Stimulated activated CD4-positive, alpha-beta T cell treated with anti-CD3 and anti-CD28 coated beads, Interleukin-4, amount 100 ng/mL, for 4 hours (primary cell): ENCODE measurements around the gene TMEM231.
"Not testable (repeated sequence)": the region's sequence is repeated elsewhere in the genome, so short reads cannot be mapped to it uniquely, and the experiment has no call there.

Source experiments
- DNase-seq, 2 experiments: peaks; one replicate each; pipeline ENCODE4 v3.0.0-alpha.2; 2020

TMEM231 gene

DNA sequence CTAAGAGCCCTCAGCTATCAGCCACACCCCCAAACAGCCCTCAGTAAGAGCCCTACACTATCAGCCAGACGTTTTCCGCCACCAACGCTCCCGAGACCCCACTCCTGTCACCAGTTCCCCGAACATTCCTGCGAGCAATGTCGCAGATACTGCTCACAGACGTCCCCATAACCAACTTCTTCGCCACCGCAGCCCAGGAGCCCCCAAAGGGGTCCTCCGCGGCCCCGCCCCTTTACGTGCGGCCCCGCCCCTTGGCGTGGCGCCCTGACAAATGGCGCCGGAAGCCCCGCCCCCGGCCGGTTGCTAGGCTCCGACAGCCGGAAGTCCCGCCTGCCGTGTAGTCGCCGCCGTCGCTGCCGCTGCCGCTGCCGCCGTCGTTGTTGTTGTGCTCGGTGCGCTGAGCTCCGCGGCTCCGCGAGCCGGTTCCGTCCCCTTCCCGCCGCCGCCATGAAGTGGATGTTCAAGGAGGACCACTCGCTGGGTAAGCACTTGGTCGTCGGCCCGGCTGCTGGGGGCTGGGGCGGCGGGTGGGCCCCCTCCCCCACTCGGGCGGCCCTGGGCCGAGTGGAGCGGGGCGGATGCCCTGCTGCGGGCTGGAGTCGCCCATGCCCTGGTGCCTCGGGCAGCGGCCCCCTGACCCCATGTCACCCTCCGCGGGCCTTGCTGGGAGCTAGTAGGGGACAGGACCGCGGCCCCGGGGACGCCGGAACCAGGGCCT is 10.1 kb upstream of the TMEM231 start, which contains the start of gene GABARAPL2:
Gene GABARAPL2 (plus strand): TSS at position 340 of the 718 bp plus-strand sequence. CDS start 108 bp downstream, at position 448.
- peak; percentile 85 to 94 for DNase-seq

DNA sequence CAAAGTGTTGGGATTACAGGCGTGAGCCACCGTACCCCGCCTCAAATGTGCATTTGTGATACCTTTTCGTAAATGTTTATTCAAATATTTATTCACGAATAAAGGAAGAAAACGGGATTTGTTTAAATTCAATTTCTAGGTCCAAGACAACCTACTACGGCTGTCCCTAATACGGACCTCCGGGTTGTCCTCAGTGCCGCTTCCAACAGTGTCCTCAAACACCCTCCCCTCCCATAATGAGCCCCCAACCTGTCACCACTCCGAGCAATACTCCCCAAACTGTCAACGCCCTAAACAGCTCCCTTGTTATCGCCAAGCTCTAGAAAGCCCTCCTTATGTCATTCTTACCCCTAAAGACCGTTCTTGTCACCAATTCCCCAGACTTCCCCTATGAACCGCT is 9.6 kb upstream of the TMEM231 start:
- DNase-seq, result no peak

DNA sequence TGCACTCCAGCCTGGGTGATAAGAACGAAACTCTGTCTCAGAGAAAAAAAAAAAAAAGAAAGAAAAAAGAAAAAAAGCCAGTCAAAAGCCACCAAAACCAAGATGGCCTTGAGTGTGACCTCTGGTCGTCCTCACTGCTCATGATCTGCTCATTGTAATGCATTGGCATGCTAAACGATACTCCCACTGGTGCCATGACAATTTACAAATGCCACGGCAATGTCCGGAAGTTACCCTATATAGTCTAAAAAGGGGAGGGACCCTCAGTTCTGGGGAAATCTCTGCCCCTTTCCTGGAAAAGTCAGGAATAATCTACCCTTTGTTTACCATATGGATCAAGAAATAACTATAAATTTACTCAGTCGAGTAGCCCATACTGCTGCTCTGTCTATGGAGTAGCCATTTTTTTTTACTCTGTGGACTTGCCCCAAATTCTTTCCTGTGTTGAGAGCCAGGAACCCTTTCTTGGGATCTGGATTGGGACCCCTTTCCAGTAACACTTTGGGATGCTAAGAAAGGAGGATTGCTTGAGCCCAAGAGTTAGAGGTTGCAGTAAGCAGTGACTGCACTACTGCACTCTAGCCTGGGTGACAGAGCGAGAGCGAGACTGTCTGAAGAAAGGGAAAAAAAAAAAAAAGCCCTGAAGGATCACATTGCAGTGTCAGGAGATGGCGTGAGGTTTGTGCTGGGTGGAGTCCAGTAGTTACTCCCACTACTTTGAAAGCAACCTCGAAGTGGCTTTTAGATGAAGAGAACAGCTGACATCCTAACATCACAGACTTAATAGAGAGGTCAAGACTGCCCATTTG is 3.7 kb upstream of the TMEM231 start:
- no peak for DNase-seq

DNA sequence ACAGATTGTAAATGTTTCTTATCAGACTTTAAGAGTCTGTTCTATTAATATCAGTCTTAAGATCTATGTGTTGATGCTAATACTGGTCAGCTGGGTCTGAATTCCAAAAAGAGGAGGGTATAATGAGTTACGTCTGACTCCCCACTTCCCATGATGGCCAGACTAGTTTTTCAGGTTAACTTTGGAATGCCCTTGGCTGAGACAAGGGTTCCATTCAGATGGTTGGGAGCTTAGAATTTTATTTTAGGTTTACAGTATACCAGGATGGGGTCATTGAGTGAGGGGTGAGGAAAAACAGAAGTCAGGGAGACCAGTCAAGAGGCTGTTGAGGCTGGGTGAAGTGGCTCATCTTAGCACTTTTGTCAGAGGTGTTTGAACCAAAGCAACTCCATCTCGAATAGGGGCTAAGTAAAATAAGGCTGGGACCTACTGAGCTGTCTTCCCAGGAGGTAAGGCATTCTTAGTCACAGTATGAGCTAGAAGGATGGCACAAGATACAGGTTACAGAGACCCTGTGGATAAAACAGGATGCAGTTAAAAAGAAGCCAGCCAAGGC is 2.9 kb upstream of the TMEM231 start:
- no peak for DNase-seq

GRCh38 chr16:75556431-75556950 is 439 bp upstream of the TMEM231 start:
- no peak for DNase-seq

GRCh38 chr16:75555213-75555706 is 792 bp downstream of the TMEM231 start:
- DNase-seq, result no peak

DNA sequence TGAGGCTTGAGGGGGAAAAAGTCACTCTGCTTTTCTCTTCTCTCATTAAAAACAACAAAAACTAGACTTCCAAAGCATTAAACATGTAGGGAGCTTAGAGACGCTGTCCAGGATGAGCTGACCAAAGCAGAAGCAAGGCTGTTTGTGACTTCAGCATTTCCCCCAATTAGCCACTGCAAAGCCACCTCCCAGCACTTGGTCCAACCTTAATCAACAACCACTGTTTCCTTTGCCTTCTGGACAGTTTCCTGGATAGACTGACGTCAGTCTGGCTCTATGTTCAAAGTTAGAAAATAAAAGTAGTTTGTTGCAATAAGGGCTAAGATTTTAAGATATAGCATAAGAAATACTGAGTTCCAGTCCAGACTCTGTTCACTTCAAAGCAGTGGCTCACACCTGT is 3.1 kb downstream of the TMEM231 start:
- DNase-seq, result no peak

DNA sequence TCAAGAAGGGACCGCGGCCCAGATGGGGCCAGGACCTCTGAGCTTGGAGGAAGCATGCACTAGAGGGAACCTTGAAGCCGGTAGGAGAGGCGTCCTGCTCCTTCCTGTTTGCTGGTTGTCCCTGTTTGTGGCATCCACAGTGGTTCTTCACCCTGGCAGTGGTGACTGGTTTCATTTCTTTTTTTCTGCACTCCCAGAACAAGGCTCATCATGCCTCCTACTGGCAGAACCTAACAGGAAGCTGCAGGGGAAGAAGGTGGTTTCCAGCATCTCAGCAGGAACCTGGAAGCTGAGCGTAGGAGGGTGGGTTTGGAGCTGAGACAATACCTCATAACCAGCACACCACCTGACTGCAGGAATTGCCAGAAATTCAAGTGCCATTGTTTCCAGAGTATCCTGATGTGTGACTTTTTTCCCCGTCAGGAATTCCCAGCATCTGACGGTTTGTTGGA is 5.8 kb downstream of the TMEM231 start:
- no peak for DNase-seq

DNA sequence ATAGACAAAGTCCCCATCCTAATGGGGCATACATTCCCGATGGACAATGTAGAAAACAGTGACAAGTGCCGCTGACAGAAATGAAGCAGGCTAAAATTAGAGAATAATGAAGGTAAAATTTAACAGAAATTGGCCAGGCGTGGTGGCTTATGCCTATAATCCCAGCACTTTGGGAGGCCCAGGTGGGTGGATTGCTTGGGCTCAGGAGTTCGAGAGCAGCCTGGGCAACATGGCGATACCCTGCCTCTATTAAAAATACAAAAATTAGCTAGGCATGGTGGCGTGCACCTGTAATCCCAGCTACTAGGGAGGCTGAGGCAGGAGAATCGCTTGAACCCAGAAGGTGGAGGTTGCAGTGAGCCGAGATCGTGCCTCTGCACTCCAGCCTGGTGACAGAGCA is 7.6 kb downstream of the TMEM231 start:
- DNase-seq, result not testable (repeated sequence)

DNA sequence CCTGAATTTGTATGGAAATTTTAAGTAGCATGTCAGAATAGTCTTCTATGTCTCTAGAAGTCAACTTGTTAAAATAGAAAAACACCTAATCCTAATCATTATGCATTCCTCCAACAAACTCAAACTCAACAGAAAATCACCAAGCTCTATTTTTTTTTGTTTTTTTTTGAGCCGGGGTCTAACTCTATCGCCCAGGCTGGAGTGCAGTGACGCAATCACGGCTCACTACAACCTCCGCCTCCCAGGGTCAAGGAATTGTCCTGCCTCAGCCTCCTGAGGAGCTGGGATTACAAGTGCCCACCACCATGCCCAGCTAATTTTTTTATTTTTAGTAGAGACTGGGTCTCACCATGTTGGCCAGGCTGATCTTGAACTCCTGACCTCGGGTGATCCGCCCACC is 9.8 kb downstream of the TMEM231 start:
- no peak for DNase-seq

DNA sequence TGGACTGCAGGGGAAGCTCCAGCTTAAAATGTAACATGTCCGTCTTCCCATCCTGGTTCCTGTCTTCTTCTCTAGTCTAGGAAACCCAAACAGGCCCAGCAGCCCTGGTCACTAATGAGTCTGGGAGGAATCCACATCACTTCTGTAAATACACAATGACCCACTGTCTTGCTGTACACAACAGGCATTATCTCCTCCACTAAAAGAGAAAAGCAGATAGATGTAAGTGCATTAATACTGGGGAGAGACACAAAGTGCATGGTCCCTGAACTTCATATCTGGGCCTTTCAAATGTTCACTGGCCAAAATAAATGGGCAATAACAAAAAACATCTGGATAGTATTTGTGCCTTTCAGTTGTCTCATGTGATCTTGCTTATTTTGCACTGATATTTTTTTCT is 10.2 kb downstream of the TMEM231 start:
- not testable (repeated sequence) for DNase-seq

- DNase-seq, result not testable (repeated sequence)
Observed at GRCh38 chr16:75542462-75542861, 13.6 kb downstream of the TMEM231 start.

DNA sequence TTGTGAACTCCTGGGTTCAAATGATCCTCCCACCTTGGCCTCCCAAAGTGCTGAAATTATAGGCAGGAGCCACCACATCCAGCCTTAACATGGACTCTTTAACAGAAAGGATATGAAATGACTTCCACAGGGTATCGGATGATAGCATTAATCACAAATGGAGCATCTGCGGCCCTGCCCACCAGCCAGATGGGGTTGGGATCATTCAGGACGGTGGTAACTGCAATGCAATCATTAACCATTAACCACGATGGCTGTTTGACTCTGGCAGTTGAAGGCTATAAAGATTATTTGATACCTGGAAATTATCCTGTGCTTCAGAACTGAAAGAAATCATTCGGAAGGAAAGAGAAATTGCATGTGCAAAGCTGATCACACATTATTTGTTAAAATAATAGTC is 14.8 kb downstream of the TMEM231 start:
- DNase-seq, result no peak

- DNase-seq, result not testable (repeated sequence)
Observed at GRCh38 chr16:75538882-75539565, 17.0 kb downstream of the TMEM231 start.

DNA sequence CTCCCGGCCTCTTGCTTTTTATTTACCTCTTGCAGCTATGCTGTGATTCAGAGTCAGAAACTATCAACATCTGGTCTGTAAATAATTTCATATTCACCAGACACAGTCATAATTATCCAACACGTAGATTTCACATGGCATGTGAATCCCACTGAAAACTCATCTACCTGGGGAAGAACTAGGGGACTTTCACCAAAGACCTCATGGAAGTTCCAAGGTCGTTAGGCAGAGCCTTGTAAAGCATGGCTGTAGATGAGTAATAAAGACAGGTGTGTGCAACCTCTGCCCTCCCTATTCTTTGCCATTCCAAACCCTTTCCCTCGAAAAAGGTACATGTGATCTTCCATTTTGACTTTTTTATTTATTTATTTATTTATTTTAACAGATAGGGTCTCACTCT is 18.3 kb downstream of the TMEM231 start:
- DNase-seq, result no peak

- DNase-seq, result no peak
Observed at GRCh38 chr16:75535901-75536300, 20.2 kb downstream of the TMEM231 start, which contains the start of gene CHST5. TSS of gene CHST5 (minus strand) at chr16:75536108. CDS start at chr16:75530384, 5,724 bp downstream.

DNA sequence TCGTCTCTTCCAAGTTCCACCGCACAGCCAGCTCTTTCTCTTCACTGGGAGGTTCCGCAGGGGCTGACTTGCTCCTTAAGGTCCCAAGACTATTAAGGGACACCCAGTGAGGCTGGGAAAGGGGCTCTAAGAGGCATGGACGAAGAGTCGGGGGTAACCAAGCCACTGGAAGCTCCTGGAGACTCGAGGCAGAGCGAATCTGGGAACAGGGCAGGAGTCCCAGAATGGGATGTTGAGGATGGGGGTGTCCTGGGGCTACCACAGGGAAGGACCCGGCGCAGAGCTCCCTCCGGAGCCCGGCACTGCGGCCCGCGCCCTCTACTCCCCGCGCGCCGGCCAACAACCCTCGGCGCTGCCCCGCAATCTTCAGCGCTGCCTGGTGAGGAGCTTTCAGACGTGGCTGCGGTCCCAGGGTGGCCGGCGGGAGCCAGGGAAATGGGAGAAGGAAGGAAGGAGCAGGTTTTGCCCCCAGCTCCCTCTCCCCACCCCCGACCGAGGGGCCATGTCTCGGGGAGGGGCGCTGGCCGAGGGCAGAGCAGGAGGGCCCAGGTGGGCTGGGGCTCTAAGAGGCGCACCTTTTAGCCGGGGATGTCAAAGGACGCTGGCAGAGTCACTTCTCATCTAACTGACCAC is 20.7 kb downstream of the TMEM231 start:
- no peak for DNase-seq

GRCh38 chr16:75534560-75535205 is 21.4 kb downstream of the TMEM231 start:
- DNase-seq, result no peak

DNA sequence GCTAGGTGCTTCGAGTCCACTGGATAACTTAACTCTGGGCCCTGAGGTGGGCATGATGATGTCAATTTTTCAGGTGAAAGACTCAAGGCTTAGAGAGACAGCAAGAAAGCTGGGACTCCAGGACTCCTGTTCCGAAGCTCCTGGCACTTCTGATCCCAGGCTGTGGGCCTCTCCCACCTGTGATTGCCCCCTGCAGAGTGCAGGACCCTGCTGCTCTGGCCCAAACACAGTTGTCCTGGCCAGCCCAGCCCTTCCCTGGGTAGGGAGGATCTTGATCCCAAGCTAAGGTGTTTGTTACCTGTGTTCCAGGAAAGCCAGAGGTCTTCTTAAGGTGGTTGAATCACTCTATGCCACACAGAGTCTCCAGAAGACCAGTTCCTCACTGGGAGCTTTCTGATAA is 23.3 kb downstream of the TMEM231 start:
- no peak for DNase-seq

DNA sequence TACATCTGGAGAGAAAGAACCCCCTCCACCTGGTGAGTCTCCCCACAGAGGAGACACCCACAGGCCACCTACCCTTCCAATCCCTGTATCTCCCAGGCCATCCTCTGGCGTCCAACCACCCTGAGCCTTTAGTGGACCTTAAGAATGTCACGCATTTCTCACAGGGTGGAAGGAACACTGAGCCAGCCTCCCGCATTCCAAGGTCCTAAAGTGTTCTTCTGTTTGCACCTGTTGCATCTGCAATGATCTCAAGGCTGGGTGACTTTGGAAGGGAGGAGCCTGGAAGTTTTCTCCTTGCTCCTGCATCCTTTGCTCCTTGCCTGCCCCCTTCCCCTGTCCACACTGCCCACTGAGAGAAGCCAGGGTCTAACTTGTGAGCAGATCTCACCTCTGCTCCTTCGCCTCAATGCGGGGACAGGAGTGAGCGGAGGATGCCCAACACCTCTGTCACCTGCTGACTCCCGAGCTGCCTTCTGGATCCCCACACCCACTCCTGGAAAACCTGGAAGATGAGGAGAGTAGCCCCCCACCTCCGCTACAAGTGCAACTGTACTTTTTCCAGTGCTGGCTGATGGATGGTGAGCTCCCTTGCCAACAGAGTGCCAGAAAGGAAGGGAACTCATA is 23.8 kb downstream of the TMEM231 start:
- DNase-seq, result no peak

- no peak for DNase-seq
Observed at GRCh38 chr16:75529959-75530358, 26.1 kb downstream of the TMEM231 start.
